SK-N-SH treated with all-trans-retinoic acid at 6 μM for 48 hours (cell line): ENCODE data around the gene FNIP1.

ENCODE experiments used
- ATAC-seq: fragments of 200-7000 bp; cut with Tn5 transposase; 3 replicates; pipeline ENCODE4 v1.9.1; 2020; ENCODE audit warnings: mild to moderate bottlenecking, moderate library complexity
- ARNTL ChIP-seq: fragments of 450-650 bp; formaldehyde crosslinking; IDR thresholded peaks from 2 replicates; pipeline ENCODE4 v1.5.0; 2020; ENCODE audit warnings: low read depth, mild to moderate bottlenecking, moderate library complexity, borderline replicate concordance
- BACH2 ChIP-seq: fragments of 250-450 bp; sonication (Bioruptor Pico); IDR thresholded peaks from 2 replicates; pipeline ENCODE4 v1.9.0; 2021; ENCODE audit warnings: mild to moderate bottlenecking, borderline replicate concordance
- CSDC2 ChIP-seq: fragments of 250-450 bp; sonication (Bioruptor Pico); IDR thresholded peaks from 2 replicates; pipeline ENCODE4 v1.5.0; 2020; ENCODE audit warnings: mild to moderate bottlenecking, moderate library complexity
- ESRRG ChIP-seq: fragments of 250-450 bp; sonication (Bioruptor Pico); IDR thresholded peaks from 2 replicates; pipeline ENCODE4 v1.6.1; 2021; ENCODE audit warnings: mild to moderate bottlenecking
- ISL1 ChIP-seq: fragments of 250-450 bp; sonication (Bioruptor Pico); IDR thresholded peaks from 2 replicates; pipeline ENCODE4 v2.1.2; 2022; ENCODE audit warnings: mild to moderate bottlenecking, moderate library complexity
- OSR1 ChIP-seq: fragments of 250-450 bp; sonication (Bioruptor Pico); IDR thresholded peaks from 2 replicates; pipeline ENCODE4 v1.8.0; 2022; ENCODE audit warnings: moderate library complexity, mild to moderate bottlenecking, inconsistent platforms
- PPARA ChIP-seq: fragments of 250-450 bp; sonication (Bioruptor Pico); IDR thresholded peaks from 2 replicates; pipeline ENCODE4 v1.5.0; 2020; ENCODE audit warnings: mild to moderate bottlenecking, borderline replicate concordance
- RARB ChIP-seq: fragments of 250-450 bp; sonication (Bioruptor Pico); IDR thresholded peaks from 2 replicates; pipeline ENCODE4 v1.8.0; 2021; ENCODE audit warnings: mild to moderate bottlenecking, moderate library complexity
- SNAI2 ChIP-seq: fragments of 250-450 bp; sonication (Bioruptor Pico); IDR thresholded peaks from 2 replicates; pipeline ENCODE4 v1.5.0; 2020; ENCODE audit warnings: mild to moderate bottlenecking, moderate library complexity
- TCF4 ChIP-seq: fragments of 250-450 bp; sonication (Bioruptor Pico); IDR thresholded peaks from 2 replicates; pipeline ENCODE4 v1.8.0; 2021; ENCODE audit warnings: mild to moderate bottlenecking, moderate library complexity, borderline replicate concordance
- TOX ChIP-seq: fragments of 250-450 bp; sonication (Bioruptor Pico); IDR thresholded peaks from 2 replicates; pipeline ENCODE4 v1.8.0; 2021; ENCODE audit warnings: mild to moderate bottlenecking, moderate library complexity, borderline replicate concordance
- ZC3H10 ChIP-seq: fragments of 250-450 bp; sonication (Bioruptor Pico); IDR thresholded peaks from 2 replicates; pipeline ENCODE4 v1.5.1; 2021; ENCODE audit warnings: mild to moderate bottlenecking, moderate library complexity
- ZFP3 ChIP-seq: fragments of 250-450 bp; sonication (Bioruptor Pico); IDR thresholded peaks from 2 replicates; pipeline ENCODE4 v1.5.0; 2020; ENCODE audit warnings: mild to moderate bottlenecking, moderate library complexity
- ZFP30 ChIP-seq: fragments of 450-650 bp; formaldehyde crosslinking; IDR thresholded peaks from 2 replicates; pipeline ENCODE4 v1.5.0; 2022; ENCODE audit warnings: mild to moderate bottlenecking, moderate library complexity
- ZNF70 ChIP-seq: fragments of 450-650 bp; formaldehyde crosslinking; IDR thresholded peaks from 2 replicates; pipeline ENCODE4 v1.5.0; 2020; ENCODE audit warnings: mild to moderate bottlenecking, moderate library complexity
- ZNF8 ChIP-seq: fragments of 450-650 bp; formaldehyde crosslinking; IDR thresholded peaks from 2 replicates; pipeline ENCODE4 v1.5.0; 2020; ENCODE audit warnings: mild to moderate bottlenecking, moderate library complexity
- TF ChIP-seq, protein P1 (sequence below): fragments of 250-450 bp; sonication (Bioruptor Pico); IDR thresholded peaks from 2 replicates; pipeline ENCODE4 v1.8.0; 2020; ENCODE audit warnings: mild to moderate bottlenecking, moderate library complexity, borderline replicate concordance
- TF ChIP-seq, protein P2 (sequence below): fragments of 250-450 bp; sonication (Bioruptor Pico); IDR thresholded peaks from 2 replicates; pipeline ENCODE4 v1.5.1; 2020; ENCODE audit warnings: low read depth, mild to moderate bottlenecking, moderate library complexity
- TF ChIP-seq, protein P3 (sequence below): fragments of 250-450 bp; sonication (Bioruptor Pico); IDR thresholded peaks from 2 replicates; pipeline ENCODE4 v1.5.0; 2020; ENCODE audit warnings: mild to moderate bottlenecking, moderate library complexity

The FNIP1 gene

DNA sequence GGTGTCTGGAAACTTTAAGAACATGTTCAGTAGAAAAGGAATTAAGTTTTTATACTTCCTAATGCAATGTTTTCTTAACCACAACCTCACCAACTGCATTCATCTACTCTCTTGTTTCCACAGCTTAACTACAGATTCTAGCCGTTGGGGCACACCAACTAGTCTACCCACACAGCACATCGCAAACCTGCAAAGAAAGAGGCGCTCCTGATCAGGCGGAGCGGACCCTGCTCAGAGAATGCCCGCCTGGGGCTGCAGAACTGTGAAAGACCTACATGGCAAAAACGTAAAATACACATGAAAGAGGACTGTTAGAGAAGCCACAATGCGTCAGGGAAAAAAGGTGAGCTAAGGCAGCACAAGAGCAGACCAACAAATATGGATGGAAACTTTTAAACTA, 86.4 kb downstream of the FNIP1 start:
- TF ChIP-seq CSDC2 (CRISPR knock-in tag) (no peak), SNAI2 (CRISPR knock-in tag) (no peak), ZFP3 (CRISPR knock-in tag) (no peak), RARB (CRISPR knock-in tag) (no peak), ESRRG (CRISPR knock-in tag) (no peak), PPARA (CRISPR knock-in tag) (no peak), ZNF70 (CRISPR knock-in tag) (no peak), TOX (CRISPR knock-in tag) (no peak), OSR1 (CRISPR knock-in tag) (no peak), TCF4 (CRISPR knock-in tag) (no peak), ARNTL (CRISPR knock-in tag) (no peak), BACH2 (CRISPR knock-in tag) (no peak), ZNF8 (CRISPR knock-in tag) (no peak), ISL1 (CRISPR knock-in tag) (no peak)
- TF ChIP-seq, protein P1, sequence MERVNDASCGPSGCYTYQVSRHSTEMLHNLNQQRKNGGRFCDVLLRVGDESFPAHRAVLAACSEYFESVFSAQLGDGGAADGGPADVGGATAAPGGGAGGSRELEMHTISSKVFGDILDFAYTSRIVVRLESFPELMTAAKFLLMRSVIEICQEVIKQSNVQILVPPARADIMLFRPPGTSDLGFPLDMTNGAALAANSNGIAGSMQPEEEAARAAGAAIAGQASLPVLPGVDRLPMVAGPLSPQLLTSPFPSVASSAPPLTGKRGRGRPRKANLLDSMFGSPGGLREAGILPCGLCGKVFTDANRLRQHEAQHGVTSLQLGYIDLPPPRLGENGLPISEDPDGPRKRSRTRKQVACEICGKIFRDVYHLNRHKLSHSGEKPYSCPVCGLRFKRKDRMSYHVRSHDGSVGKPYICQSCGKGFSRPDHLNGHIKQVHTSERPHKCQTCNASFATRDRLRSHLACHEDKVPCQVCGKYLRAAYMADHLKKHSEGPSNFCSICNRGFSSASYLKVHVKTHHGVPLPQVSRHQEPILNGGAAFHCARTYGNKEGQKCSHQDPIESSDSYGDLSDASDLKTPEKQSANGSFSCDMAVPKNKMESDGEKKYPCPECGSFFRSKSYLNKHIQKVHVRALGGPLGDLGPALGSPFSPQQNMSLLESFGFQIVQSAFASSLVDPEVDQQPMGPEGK (CRISPR knock-in tag) = no peak
- TF ChIP-seq, protein P2, sequence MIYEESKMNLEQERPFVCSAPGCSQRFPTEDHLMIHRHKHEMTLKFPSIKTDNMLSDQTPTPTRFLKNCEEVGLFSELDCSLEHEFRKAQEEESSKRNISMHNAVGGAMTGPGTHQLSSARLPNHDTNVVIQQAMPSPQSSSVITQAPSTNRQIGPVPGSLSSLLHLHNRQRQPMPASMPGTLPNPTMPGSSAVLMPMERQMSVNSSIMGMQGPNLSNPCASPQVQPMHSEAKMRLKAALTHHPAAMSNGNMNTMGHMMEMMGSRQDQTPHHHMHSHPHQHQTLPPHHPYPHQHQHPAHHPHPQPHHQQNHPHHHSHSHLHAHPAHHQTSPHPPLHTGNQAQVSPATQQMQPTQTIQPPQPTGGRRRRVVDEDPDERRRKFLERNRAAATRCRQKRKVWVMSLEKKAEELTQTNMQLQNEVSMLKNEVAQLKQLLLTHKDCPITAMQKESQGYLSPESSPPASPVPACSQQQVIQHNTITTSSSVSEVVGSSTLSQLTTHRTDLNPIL (CRISPR knock-in tag) = no peak
- ATAC-seq = no peak

DNA sequence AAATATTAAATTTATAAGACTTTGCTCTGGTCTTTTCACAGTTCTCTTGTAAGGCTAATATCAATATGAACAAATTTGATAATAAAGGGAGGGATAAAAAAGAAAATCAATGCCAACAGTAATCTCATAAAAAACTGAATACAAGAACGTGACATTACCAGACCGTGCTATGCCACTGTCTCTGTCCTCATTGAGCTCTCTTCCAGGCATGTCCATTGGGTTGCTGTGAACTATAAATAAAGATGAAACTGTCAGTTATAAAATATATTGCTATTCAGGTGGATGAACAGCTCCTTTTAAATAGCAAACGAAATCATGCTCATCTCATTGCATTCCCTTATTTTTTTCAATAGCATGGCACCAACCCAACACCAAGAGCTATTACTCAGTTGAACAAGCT, 87.8 kb downstream of the FNIP1 start:
- no peak for ATAC-seq
- TF ChIP-seq, protein P3, sequence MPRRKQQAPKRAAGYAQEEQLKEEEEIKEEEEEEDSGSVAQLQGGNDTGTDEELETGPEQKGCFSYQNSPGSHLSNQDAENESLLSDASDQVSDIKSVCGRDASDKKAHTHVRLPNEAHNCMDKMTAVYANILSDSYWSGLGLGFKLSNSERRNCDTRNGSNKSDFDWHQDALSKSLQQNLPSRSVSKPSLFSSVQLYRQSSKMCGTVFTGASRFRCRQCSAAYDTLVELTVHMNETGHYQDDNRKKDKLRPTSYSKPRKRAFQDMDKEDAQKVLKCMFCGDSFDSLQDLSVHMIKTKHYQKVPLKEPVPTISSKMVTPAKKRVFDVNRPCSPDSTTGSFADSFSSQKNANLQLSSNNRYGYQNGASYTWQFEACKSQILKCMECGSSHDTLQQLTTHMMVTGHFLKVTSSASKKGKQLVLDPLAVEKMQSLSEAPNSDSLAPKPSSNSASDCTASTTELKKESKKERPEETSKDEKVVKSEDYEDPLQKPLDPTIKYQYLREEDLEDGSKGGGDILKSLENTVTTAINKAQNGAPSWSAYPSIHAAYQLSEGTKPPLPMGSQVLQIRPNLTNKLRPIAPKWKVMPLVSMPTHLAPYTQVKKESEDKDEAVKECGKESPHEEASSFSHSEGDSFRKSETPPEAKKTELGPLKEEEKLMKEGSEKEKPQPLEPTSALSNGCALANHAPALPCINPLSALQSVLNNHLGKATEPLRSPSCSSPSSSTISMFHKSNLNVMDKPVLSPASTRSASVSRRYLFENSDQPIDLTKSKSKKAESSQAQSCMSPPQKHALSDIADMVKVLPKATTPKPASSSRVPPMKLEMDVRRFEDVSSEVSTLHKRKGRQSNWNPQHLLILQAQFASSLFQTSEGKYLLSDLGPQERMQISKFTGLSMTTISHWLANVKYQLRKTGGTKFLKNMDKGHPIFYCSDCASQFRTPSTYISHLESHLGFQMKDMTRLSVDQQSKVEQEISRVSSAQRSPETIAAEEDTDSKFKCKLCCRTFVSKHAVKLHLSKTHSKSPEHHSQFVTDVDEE = no peak
- no peak for TF ChIP-seq ISL1 (CRISPR knock-in tag)
- no peak for TF ChIP-seq ZFP30
- TF ChIP-seq BACH2 (CRISPR knock-in tag) = no peak
- no peak for TF ChIP-seq RARB (CRISPR knock-in tag)
- no peak for TF ChIP-seq ZC3H10 (CRISPR knock-in tag)
- no peak for TF ChIP-seq TOX (CRISPR knock-in tag)
- TF ChIP-seq PPARA (CRISPR knock-in tag) = no peak
- no peak for TF ChIP-seq ESRRG (CRISPR knock-in tag)
- TF ChIP-seq ZFP3 (CRISPR knock-in tag) = no peak
- TF ChIP-seq SNAI2 (CRISPR knock-in tag) = no peak
- TF ChIP-seq, protein P1 (CRISPR knock-in tag) = no peak
- TF ChIP-seq ARNTL (CRISPR knock-in tag) = no peak

DNA sequence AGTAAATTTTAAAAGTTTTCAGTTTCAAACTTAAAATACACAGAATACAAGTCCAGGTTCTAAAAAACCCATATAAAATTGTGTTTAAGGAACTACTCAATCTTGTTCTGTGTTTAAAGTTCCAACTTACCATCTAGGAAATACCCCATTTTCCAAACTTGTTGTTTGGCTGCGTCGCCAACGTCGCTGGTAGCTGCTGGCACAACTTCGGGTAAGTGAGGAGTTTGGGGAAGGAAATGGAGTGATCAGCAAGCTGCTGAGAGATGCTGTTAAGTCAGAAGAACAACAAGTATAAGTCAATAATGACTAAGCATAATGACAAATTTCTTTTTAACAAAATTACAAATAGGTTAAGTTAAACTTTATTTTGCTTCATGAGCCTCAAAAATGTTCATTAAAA, 90.5 kb downstream of the FNIP1 start:
- TF ChIP-seq, protein P1 (CRISPR knock-in tag) = no peak
- TF ChIP-seq SNAI2 (CRISPR knock-in tag) = no peak
- no peak for TF ChIP-seq RARB (CRISPR knock-in tag)
- TF ChIP-seq ESRRG (CRISPR knock-in tag) = no peak
- no peak for TF ChIP-seq ZFP3 (CRISPR knock-in tag)

More for the DNA sequence above, 90.5 kb downstream of the FNIP1 start:
- ATAC-seq = no peak
